OCI-LY7 (cell line): ENCODE measurements around the gene SPECC1L. TPM values are rescaled to one million over a fixed set of nuclear protein-coding genes. Genes with fewer than 3 reads are reported as not detected.
"Not testable (repeated sequence)": the region's sequence is repeated elsewhere in the genome, so short reads cannot be mapped to it uniquely, and the experiment has no call there.

ENCODE experiments used
- BruUV-seq: library from RNA; stranded (reverse); fragments of 400-500 nt; replicated peaks from 2 replicates; lab custom pipeline; 2021; lab: Mats Ljungman, UMichigan
- CTCF ChIA-PET: fragments of 300-600 bp; sonication (Branson Sonifier 250); formaldehyde crosslinking; loops from one replicate; lab custom pipeline; 2022; ENCODE audit warnings: antibody characterized with exemption; ENCODE audit not compliant: unreplicated experiment; lab: Charles Lee
- POLR2A ChIA-PET: fragments of 300-600 bp; sonication (Branson Sonifier 250); formaldehyde crosslinking; loops from one replicate; lab custom pipeline; 2022; ENCODE audit warnings: antibody characterized with exemption; lab: Charles Lee
- DNase-seq: peaks from one replicate; pipeline ENCODE4 v3.0.0-alpha.2; 2015; ENCODE audit warnings: low spot score
- H2AFZ ChIP-seq: fragments of 200-600 bp; sonication (generic), shearing (Covaris generic); 2 replicates; pipeline ENCODE4 v1.6.1; 2014; ENCODE audit warnings: mild to moderate bottlenecking, antibody characterized with exemption, low read length, moderate library complexity
- H3K27ac ChIP-seq: fragments of 200-600 bp; sonication (generic); 2 replicates; pipeline ENCODE4 v1.5.1; 2014; ENCODE audit warnings: mixed run types, low read depth, mild to moderate bottlenecking, moderate library complexity, low read length, inconsistent platforms; ENCODE audit not compliant: poor library complexity, severe bottlenecking
- H3K36me3 ChIP-seq: fragments of 200-600 bp; sonication (generic); 2 replicates; pipeline ENCODE4 v1.6.1; 2014; ENCODE audit warnings: mild to moderate bottlenecking, antibody characterized with exemption, low read length, moderate library complexity, mixed read lengths; ENCODE audit not compliant: insufficient read depth
- H3K4me1 ChIP-seq: fragments of 200-600 bp; sonication (generic); 2 replicates; pipeline ENCODE4 v1.5.1; 2014; ENCODE audit warnings: mild to moderate bottlenecking, low read length; ENCODE audit not compliant: insufficient read depth, poor library complexity, severe bottlenecking
- H3K4me2 ChIP-seq: fragments of 200-600 bp; sonication (generic); 2 replicates; pipeline ENCODE4 v1.6.1; 2014; ENCODE audit warnings: mild to moderate bottlenecking, low read length
- H3K4me3 ChIP-seq: fragments of 200-600 bp; sonication (generic); 2 replicates; pipeline ENCODE4 v1.5.1; 2014; ENCODE audit warnings: mild to moderate bottlenecking, low read depth, low read length; ENCODE audit not compliant: poor library complexity, severe bottlenecking
- H3K79me2 ChIP-seq: fragments of 200-600 bp; sonication (generic); 2 replicates; pipeline ENCODE4 v1.6.1; 2016; ENCODE audit warnings: low read depth, mild to moderate bottlenecking, low read length, moderate library complexity, mixed read lengths; ENCODE audit not compliant: insufficient read depth
- H3K9me2 ChIP-seq: fragments of 200-600 bp; sonication (generic); 2 replicates; pipeline ENCODE4 v1.6.1; 2016; ENCODE audit warnings: mild to moderate bottlenecking, low read length, mixed read lengths; ENCODE audit not compliant: insufficient read depth
- H3K9me3 ChIP-seq: fragments of 200-600 bp; sonication (generic); 2 replicates; pipeline ENCODE4 v1.6.1; 2014; ENCODE audit warnings: mild to moderate bottlenecking, mixed run types, low read length, mixed read lengths
- H4K20me1 ChIP-seq: fragments of 200-600 bp; sonication (generic); 2 replicates; pipeline ENCODE4 v1.6.1; 2014; ENCODE audit warnings: mild to moderate bottlenecking, antibody characterized with exemption, low read length, moderate library complexity, mixed read lengths; ENCODE audit not compliant: insufficient read depth
- intact Hi-C: fragments of 100-400 bp; cut with micrococcal nuclease; formaldehyde crosslinking; loops from one replicate; pipeline ENCODE4 v1.10.0; 2022; ENCODE audit not compliant: unreplicated experiment
- total RNA-seq, 2 experiments: library from RNA; depleted of rRNA in 1 of 2; stranded (reverse); fragments of >200 nt in 1 of 2; shearing (Covaris generic) in 1 of 2; gene quantifications; 2 replicates each; pipeline ENCODE4 v1.2.3, GENCODE V29; 2014 to 2022
- TF ChIP-seq, protein P1 (sequence below): fragments of 200-600 bp; sonication (generic); conservative IDR thresholded peaks from 2 replicates; pipeline ENCODE4 v1.5.1; 2014; ENCODE audit warnings: mild to moderate bottlenecking, antibody characterized with exemption, low read length, moderate library complexity, mixed read lengths

Gene SPECC1L
- total RNA-seq, 2 experiments from 2014 or later: 47.0 to 66.2 TPM

DNA sequence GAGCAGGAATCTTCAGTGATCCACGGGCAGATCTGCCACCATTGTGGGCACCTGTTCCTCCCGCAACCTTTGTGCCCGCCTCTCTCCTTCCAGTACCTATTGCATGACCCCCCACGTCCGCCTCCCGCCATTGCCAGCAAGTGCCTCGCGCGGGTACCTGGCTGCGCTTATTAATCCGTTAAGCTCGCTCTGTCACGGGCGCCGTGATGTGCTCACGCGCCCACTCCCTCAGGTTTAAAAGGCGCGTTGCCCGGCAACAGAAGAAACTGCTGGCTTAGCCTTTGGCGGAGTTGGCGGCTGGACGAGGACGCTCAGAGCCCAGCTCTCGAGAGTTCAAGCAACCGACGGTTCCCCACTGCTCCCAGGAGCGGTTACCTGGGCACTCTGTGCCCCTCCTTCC lies 19.3 kb upstream of the SPECC1L start:
- H3K4me2 ChIP-seq, H3K9me3 ChIP-seq, H2AFZ ChIP-seq, H3K36me3 ChIP-seq, H3K79me2 ChIP-seq, BruUV-seq, H3K9me2 ChIP-seq, H4K20me1 ChIP-seq, H3K27ac ChIP-seq, H3K4me1 ChIP-seq, H3K4me3 ChIP-seq, CTCF ChIA-PET, DNase-seq, intact Hi-C loops: not testable (repeated sequence)
- POLR2A ChIA-PET: interaction anchor here (0.7 kb wide), 1 partner anchor 44 kb away, joined by 3 read pairs; no protein-coding TSS in a partner anchor

DNA sequence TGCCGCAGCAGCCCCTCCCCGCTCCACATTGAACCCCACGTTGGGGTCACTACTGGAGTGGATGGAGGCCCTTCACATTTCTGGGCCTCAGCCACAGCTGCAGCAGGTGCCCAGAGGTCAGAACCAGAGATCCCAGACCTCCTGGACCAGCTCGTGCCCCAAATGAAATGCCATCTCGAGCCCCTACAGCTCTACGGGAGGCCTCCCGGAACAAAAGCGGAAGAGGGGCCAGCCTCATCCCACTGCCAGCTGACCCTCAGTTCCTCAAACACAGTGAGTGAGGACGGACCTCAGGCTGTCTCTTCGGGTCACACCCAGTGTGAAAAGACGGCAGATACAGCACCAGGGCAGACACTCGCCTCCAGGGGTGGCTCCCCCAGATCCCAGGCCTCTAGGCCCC lies 17.5 kb upstream of the SPECC1L start:
- POLR2A ChIA-PET, H3K36me3 ChIP-seq, H3K79me2 ChIP-seq, H2AFZ ChIP-seq, H4K20me1 ChIP-seq, H3K27ac ChIP-seq, H3K4me1 ChIP-seq, CTCF ChIA-PET, DNase-seq, H3K9me2 ChIP-seq, H3K9me3 ChIP-seq, H3K4me2 ChIP-seq, H3K4me3 ChIP-seq, BruUV-seq, intact Hi-C loops: not testable (repeated sequence)

DNA sequence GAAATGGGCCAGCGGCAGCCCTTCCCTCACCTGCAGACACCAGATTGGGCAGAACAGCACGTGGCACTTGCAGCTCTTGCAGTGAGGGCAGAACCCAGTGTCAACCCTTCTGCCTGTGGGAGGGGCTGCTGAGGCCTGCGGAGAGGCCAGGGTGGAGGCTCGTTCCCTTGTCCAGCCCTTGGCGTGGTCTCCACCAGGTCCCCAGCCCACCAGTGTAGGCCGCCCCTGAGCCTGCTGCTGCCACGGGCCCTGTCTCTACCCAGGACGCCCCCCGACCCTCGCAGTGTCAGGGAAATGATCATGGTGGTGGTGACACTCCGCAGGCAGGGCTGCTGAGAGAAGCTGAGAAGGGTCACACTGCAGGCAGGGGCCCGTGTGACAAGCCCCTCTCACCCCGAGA lies 14.5 kb upstream of the SPECC1L start:
- H2AFZ ChIP-seq, intact Hi-C loops, H3K4me2 ChIP-seq, CTCF ChIA-PET, BruUV-seq, H3K9me2 ChIP-seq, POLR2A ChIA-PET, H3K79me2 ChIP-seq, DNase-seq, H3K27ac ChIP-seq, H3K9me3 ChIP-seq, H3K4me3 ChIP-seq, H3K4me1 ChIP-seq, H3K36me3 ChIP-seq, H4K20me1 ChIP-seq: not testable (repeated sequence)

DNA sequence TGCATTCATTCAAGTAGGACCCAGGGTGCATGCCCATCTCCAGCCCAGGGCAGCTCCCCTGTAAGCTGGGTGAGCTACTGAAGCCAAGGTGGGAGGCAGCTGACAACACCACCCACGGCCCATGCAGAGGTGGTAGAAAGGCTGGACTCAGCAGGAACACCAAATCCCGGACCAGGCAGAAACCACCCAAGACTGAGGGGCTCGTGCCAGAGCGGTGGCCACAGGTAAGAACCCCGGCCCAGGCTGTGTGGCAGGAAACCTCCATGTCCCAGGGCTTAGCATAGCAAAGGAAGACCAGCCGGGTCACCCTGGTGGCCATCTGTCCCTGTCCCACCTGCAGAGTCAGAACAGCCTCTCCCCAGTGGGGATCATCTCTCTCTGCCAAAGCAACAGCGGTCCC lies 13.9 kb upstream of the SPECC1L start:
- H3K9me2 ChIP-seq, H3K4me1 ChIP-seq, H3K79me2 ChIP-seq, POLR2A ChIA-PET, CTCF ChIA-PET, H3K4me2 ChIP-seq, H3K36me3 ChIP-seq, H4K20me1 ChIP-seq, DNase-seq, H3K4me3 ChIP-seq, intact Hi-C loops, H3K9me3 ChIP-seq, H3K27ac ChIP-seq, BruUV-seq, H2AFZ ChIP-seq: not testable (repeated sequence)

DNA sequence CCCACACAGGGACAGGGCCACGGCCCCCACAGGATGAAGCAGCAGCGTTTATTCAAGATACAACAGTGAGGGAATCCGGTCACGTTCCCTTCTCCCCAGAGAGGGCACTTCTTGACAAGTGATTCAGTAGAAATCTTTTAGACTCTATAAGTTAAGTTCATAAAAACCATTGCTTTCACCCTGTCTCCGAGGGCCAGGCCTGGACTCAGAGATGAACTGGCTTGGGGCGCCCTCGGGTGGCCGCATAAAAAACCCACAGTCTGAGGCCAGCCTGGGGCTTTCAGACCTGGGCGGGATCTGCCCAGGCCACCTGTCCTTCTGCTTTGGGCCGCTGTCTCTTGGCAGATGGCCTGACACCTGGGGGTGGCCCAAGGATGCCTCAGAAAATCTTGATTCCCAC lies 11.2 kb upstream of the SPECC1L start:
- H3K4me2 ChIP-seq, POLR2A ChIA-PET, H3K9me2 ChIP-seq, intact Hi-C loops, H2AFZ ChIP-seq, H4K20me1 ChIP-seq, CTCF ChIA-PET, H3K4me3 ChIP-seq, H3K9me3 ChIP-seq, H3K36me3 ChIP-seq, H3K27ac ChIP-seq, H3K79me2 ChIP-seq, BruUV-seq, H3K4me1 ChIP-seq: not testable (repeated sequence)
- TF ChIP-seq, protein P1, sequence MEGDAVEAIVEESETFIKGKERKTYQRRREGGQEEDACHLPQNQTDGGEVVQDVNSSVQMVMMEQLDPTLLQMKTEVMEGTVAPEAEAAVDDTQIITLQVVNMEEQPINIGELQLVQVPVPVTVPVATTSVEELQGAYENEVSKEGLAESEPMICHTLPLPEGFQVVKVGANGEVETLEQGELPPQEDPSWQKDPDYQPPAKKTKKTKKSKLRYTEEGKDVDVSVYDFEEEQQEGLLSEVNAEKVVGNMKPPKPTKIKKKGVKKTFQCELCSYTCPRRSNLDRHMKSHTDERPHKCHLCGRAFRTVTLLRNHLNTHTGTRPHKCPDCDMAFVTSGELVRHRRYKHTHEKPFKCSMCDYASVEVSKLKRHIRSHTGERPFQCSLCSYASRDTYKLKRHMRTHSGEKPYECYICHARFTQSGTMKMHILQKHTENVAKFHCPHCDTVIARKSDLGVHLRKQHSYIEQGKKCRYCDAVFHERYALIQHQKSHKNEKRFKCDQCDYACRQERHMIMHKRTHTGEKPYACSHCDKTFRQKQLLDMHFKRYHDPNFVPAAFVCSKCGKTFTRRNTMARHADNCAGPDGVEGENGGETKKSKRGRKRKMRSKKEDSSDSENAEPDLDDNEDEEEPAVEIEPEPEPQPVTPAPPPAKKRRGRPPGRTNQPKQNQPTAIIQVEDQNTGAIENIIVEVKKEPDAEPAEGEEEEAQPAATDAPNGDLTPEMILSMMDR: peak; percentile 55; the same call in 1 of the 2 replicates
- DNase-seq: peak; percentile 79

DNA sequence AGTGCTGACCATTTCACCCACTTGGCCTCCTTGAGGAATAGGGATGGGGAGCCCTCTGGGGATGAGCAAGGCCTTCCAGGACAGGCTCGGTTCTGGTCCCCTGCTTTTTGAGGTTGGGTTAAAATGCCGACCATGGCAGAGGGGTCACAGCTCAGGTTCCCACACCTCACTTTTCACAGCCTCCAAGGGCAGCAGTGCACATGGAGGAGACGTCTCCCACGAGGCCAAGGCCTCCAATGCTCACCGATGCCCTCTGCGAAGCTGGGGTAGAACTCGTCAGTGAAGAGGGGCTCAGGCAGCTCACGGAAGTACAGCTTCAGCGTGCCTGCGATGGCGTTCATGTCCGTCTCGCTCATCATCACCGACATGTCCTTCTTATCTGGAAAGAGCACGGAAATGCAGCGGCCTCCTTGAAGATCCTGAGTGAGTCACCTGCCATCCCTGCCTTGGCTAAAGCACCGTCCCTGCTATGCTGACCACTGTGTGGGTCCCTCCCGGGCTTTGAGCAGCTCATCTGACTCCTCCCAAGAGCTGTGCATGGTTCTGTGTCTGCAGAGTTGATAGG lies 8.4 kb upstream of the SPECC1L start:
- peaks cover 23% of the 10 kb centered on the region for H3K4me1 ChIP-seq
- H2AFZ ChIP-seq, intact Hi-C loops, H4K20me1 ChIP-seq, H3K9me2 ChIP-seq, DNase-seq, H3K79me2 ChIP-seq, H3K4me2 ChIP-seq, H3K36me3 ChIP-seq, CTCF ChIA-PET, BruUV-seq, H3K27ac ChIP-seq, POLR2A ChIA-PET, H3K9me3 ChIP-seq, H3K4me3 ChIP-seq: not testable (repeated sequence)
